Nephron progenitor cell (in vitro differentiated cells): ENCODE measurements around the gene ARMH3.

ENCODE experiments used
- DNase-seq: peaks from one replicate; pipeline ENCODE4 v3.0.0; 2021
- H3K27ac Mint-ChIP-seq: 2 replicates; pipeline ENCODE4 v1.8.0; 2021; ENCODE audit warnings: mild to moderate bottlenecking, moderate library complexity, mixed read lengths
- H3K27me3 Mint-ChIP-seq: 2 replicates; pipeline ENCODE4 v1.8.0; 2021; ENCODE audit warnings: mild to moderate bottlenecking, low read depth, mixed read lengths; ENCODE audit not compliant: poor library complexity
- H3K36me3 Mint-ChIP-seq: 2 replicates; pipeline ENCODE4 v1.8.0; 2021; ENCODE audit warnings: low read depth, mixed read lengths
- H3K4me1 Mint-ChIP-seq: 2 replicates; pipeline ENCODE4 v1.8.0; 2021; ENCODE audit warnings: mixed read lengths
- H3K4me3 Mint-ChIP-seq: 2 replicates; pipeline ENCODE4 v1.8.0; 2021; ENCODE audit warnings: mild to moderate bottlenecking, moderate library complexity, mixed read lengths
- H3K9me3 Mint-ChIP-seq: 2 replicates; pipeline ENCODE4 v1.8.0; 2021; ENCODE audit warnings: mild to moderate bottlenecking, moderate library complexity, mixed read lengths
- TF ChIP-seq, protein P1 (sequence below): fragments of 200-600 bp; sonication (generic); IDR thresholded peaks from 2 replicates; pipeline ENCODE4 v1.5.0; 2021; ENCODE audit warnings: antibody characterized with exemption

ARMH3 gene

DNA sequence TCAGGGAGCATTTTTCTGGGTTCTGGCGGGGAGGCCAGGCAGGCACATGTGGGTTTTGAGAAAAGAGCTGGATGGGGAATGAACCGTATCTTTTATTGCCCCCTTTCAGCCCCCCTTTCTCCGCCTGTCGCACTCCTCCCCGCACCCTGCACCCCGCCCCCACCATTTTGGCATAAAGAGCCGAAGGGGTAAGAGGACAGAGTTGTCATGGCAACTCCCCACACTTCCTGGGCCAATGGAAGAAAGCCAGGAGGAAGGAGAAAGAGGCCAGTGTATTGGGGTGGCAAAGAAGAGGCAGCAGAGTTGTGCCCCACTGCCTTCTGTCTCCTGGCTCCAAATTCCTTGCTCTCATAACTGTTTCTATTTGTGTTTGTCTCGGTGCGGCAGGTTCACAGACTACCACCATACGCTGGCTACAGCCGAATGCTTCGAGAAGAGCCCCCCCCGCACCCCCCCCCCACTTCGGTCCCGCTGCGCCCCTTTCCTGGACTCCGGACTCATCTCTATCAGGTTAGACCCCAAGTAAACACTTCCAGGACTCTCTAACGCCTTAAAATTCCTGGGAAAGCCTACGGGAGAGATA, 215.8 kb downstream of the ARMH3 start:
- DNase-seq, result peak; percentile 30
- no peaks in the 10 kb centered on the region for H3K9me3 Mint-ChIP-seq
- no peaks in the 10 kb centered on the region for H3K36me3 Mint-ChIP-seq
- peak overlapping the region; percentile 57 for H3K27ac Mint-ChIP-seq
- peaks cover 49% of the 10 kb centered on the region for H3K27me3 Mint-ChIP-seq
- peaks cover 60% of the 10 kb centered on the region for H3K4me1 Mint-ChIP-seq
- TF ChIP-seq, protein P1, sequence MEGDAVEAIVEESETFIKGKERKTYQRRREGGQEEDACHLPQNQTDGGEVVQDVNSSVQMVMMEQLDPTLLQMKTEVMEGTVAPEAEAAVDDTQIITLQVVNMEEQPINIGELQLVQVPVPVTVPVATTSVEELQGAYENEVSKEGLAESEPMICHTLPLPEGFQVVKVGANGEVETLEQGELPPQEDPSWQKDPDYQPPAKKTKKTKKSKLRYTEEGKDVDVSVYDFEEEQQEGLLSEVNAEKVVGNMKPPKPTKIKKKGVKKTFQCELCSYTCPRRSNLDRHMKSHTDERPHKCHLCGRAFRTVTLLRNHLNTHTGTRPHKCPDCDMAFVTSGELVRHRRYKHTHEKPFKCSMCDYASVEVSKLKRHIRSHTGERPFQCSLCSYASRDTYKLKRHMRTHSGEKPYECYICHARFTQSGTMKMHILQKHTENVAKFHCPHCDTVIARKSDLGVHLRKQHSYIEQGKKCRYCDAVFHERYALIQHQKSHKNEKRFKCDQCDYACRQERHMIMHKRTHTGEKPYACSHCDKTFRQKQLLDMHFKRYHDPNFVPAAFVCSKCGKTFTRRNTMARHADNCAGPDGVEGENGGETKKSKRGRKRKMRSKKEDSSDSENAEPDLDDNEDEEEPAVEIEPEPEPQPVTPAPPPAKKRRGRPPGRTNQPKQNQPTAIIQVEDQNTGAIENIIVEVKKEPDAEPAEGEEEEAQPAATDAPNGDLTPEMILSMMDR, result no peak
- peak overlapping the region; percentile 75 for H3K4me3 Mint-ChIP-seq

DNA sequence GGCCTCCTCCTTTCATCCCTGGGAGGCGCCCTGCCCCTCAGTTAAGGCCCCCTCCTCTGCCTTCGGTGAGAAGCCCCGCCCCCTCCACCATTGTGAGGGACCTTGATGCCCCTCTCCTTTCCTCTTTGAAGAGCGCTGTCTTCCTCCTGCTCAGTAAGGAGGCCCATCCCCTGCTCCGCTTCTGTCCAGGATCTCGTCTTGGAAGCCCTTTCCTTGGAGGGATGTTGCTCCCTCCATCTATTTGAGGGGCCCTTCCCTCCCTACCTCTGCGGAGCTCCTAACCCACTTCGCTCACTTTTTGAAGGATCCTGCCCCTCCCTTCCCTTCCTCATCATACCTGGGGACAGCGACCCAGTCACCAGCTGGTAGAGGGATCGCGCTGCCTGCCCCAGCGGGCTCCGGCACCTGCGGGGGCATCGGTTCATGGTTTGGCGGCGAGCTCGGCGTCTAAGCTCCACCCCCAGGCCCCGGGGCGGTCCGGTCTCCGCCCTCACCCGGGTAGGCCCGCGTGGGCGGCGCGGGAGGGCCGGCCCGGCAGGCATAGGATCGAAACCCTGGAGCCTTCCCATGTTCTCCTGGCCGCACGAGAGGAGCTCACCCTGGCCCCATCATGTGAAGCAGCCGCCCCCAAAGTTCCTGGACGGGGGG, 216.4 kb downstream of the ARMH3 start:
- Mint-ChIP-seq H3K9me3 (no peaks in the 10 kb centered on the region), H3K4me3 (peak overlapping the region; percentile 75), H3K36me3 (no peaks in the 10 kb centered on the region), H3K27me3 (peaks cover 42% of the 10 kb centered on the region), H3K4me1 (peaks cover 66% of the 10 kb centered on the region), H3K27ac (no peak overlapping the region)
- DNase-seq, result peak; percentile 71
- TF ChIP-seq, protein P1, result no peak

DNA sequence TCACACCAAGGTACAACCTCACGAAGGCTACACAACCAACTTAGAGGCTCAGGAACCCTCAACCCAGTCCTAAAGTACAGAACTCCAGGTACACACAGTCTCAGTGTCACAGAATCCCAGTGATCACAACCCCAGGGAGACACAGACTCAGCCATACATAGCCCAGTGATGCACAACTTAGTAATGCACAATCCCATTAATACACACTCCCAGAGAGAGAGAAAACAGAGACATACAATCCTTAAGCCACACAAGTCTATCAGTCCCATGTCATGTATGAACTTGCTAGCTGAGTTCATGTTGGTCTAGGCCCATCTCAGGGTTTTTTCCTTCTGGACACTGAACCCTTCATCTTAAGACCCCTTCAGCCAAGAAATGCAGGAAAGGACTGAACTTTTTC, 217.0 kb downstream of the ARMH3 start:
- no peak overlapping the region for H3K27ac Mint-ChIP-seq
- TF ChIP-seq, protein P1, result no peak
- peaks cover 38% of the 10 kb centered on the region for H3K27me3 Mint-ChIP-seq
- peaks cover 66% of the 10 kb centered on the region for H3K4me1 Mint-ChIP-seq
- no peak for DNase-seq
- no peaks in the 10 kb centered on the region for H3K36me3 Mint-ChIP-seq
- peak overlapping the region; percentile 75 for H3K4me3 Mint-ChIP-seq
- no peaks in the 10 kb centered on the region for H3K9me3 Mint-ChIP-seq

GRCh38 chr10:101838416-101838970, 217.5 kb downstream of the ARMH3 start:
- Mint-ChIP-seq H3K4me1 (peaks cover 69% of the 10 kb centered on the region), H3K4me3 (peak overlapping the region; percentile 75), H3K36me3 (no peaks in the 10 kb centered on the region), H3K27me3 (peaks cover 36% of the 10 kb centered on the region), H3K9me3 (no peaks in the 10 kb centered on the region), H3K27ac (peak overlapping the region; percentile 58)
- peak; percentile 26 for DNase-seq
- TF ChIP-seq, protein P1, result no peak

- no peaks in the 10 kb centered on the region for H3K36me3 Mint-ChIP-seq
- peak; percentile 35 for DNase-seq
- H3K27ac Mint-ChIP-seq, result peak overlapping the region; percentile 58
- peak overlapping the region; percentile 75 for H3K4me3 Mint-ChIP-seq
- peaks cover 31% of the 10 kb centered on the region for H3K27me3 Mint-ChIP-seq
- TF ChIP-seq, protein P1, result no peak
- H3K4me1 Mint-ChIP-seq, result peaks cover 76% of the 10 kb centered on the region
- H3K9me3 Mint-ChIP-seq, result no peaks in the 10 kb centered on the region
Measured at GRCh38 chr10:101837748-101838147, 218.2 kb downstream of the ARMH3 start.
